ENCODE results near the gene OR10J5. TPM values are rescaled to one million over a fixed set of nuclear protein-coding genes. Genes with fewer than 3 reads are reported as not detected.

OR10J5 gene
- total RNA-seq, 1 experiment from 2014 or later: not detected

DNA sequence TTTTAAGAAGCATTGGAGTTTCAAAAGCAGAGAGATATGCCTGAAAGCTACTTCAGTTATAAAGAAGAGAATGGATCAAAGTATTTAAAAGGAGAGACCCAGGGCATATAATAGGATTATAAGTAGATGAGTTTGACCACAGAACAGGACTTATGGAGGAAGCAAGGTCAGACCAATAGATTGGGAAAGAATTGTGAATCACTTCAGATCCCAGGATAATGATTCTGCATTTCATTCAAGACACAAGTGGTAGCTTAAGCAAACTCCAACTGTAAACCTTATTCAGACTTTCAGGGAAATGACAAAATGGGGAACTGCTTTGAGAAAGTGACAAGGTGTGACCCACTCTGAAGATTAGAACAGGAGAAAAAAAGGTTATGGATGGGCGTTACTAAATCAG, 18.9 kb upstream of the OR10J5 start:
- no peak for TF ChIP-seq POLR2AphosphoS5 (IDR thresholded peaks at IDR 0.05; ENCODE audit: low read depth, low read length)
- TF ChIP-seq, protein P1, sequence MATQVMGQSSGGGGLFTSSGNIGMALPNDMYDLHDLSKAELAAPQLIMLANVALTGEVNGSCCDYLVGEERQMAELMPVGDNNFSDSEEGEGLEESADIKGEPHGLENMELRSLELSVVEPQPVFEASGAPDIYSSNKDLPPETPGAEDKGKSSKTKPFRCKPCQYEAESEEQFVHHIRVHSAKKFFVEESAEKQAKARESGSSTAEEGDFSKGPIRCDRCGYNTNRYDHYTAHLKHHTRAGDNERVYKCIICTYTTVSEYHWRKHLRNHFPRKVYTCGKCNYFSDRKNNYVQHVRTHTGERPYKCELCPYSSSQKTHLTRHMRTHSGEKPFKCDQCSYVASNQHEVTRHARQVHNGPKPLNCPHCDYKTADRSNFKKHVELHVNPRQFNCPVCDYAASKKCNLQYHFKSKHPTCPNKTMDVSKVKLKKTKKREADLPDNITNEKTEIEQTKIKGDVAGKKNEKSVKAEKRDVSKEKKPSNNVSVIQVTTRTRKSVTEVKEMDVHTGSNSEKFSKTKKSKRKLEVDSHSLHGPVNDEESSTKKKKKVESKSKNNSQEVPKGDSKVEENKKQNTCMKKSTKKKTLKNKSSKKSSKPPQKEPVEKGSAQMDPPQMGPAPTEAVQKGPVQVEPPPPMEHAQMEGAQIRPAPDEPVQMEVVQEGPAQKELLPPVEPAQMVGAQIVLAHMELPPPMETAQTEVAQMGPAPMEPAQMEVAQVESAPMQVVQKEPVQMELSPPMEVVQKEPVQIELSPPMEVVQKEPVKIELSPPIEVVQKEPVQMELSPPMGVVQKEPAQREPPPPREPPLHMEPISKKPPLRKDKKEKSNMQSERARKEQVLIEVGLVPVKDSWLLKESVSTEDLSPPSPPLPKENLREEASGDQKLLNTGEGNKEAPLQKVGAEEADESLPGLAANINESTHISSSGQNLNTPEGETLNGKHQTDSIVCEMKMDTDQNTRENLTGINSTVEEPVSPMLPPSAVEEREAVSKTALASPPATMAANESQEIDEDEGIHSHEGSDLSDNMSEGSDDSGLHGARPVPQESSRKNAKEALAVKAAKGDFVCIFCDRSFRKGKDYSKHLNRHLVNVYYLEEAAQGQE (IDR thresholded peaks at IDR 0.05; ENCODE audit: insufficient read depth in 1 of 2, low read depth in 2 of 2, low read length in 1 of 2): no peak
- TF ChIP-seq, protein P2, sequence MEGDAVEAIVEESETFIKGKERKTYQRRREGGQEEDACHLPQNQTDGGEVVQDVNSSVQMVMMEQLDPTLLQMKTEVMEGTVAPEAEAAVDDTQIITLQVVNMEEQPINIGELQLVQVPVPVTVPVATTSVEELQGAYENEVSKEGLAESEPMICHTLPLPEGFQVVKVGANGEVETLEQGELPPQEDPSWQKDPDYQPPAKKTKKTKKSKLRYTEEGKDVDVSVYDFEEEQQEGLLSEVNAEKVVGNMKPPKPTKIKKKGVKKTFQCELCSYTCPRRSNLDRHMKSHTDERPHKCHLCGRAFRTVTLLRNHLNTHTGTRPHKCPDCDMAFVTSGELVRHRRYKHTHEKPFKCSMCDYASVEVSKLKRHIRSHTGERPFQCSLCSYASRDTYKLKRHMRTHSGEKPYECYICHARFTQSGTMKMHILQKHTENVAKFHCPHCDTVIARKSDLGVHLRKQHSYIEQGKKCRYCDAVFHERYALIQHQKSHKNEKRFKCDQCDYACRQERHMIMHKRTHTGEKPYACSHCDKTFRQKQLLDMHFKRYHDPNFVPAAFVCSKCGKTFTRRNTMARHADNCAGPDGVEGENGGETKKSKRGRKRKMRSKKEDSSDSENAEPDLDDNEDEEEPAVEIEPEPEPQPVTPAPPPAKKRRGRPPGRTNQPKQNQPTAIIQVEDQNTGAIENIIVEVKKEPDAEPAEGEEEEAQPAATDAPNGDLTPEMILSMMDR (IDR thresholded peaks at IDR 0.05): no peak
- TF ChIP-seq TCF7L2 (IDR thresholded peaks at IDR 0.05; ENCODE audit: low read depth, low read length): no peak
- no peak for TF ChIP-seq SIN3A (IDR thresholded peaks at IDR 0.05; ENCODE audit: borderline replicate concordance, insufficient read depth, low read depth, low read length)
- H3K27ac ChIP-seq (ENCODE audit: low read length): no peak overlapping the region
- no peaks in the 10 kb centered on the region for H3K36me3 ChIP-seq (ENCODE audit: control insufficient read depth, insufficient read depth, low read length)
- H3K4me1 ChIP-seq (ENCODE audit: control insufficient read depth, insufficient read depth, low read length): no peaks in the 10 kb centered on the region
- in situ Hi-C loops (cut with HindIII; ENCODE audit: low pct_unique_long_range_greater_than_20kb, low sequenced_read_pairs): no loop called here
- H3K27me3 ChIP-seq (ENCODE audit: control insufficient read depth, insufficient read depth, low read length): no peaks in the 10 kb centered on the region
- BruUV-seq (replicated peaks): no TSS peak
- ATAC-seq: no peak
- CTCF ChIA-PET: no interaction called here
- no peaks in the 10 kb centered on the region for H3K9me3 ChIP-seq (ENCODE audit: control insufficient read depth, insufficient read depth, low read depth, low read length)
- no peak for DNase-seq (ENCODE audit: low read depth, low spot score)
- no peak overlapping the region for H3K4me3 ChIP-seq (ENCODE audit: low read depth in 2 of 2, low read length in 2 of 2)
- intact Hi-C loops (cut with micrococcal nuclease; ENCODE audit: unreplicated experiment): no loop called here
- POLR2A ChIA-PET: no interaction called here

DNA sequence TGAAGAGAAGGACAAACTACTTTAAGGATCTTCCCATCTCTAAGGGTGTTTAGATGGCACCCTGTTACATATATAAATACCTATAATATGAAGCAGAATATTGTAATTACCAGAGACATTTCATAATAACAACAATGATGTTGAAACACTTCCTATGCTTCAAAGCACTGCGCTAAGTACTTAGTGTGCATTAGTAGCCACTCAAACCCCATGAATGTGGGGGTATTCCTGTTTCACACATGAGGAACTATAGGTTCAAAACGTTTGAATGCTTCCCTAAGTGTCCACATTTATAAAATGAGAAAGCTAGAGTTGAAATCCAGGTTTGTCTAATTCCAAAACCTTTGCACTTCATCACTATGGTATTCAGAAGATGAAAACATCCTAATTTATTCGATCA, 18.5 kb upstream of the OR10J5 start:
- Histone ChIP-seq H3K4me1 (ENCODE audit: control insufficient read depth, insufficient read depth, low read length) (no peaks in the 10 kb centered on the region), H3K36me3 (ENCODE audit: control insufficient read depth, insufficient read depth, low read length) (no peaks in the 10 kb centered on the region), H3K27ac (ENCODE audit: low read length) (no peak overlapping the region), H3K4me3 (ENCODE audit: low read depth in 2 of 2, low read length in 2 of 2) (no peak overlapping the region), H3K27me3 (ENCODE audit: control insufficient read depth, insufficient read depth, low read length) (no peaks in the 10 kb centered on the region), H3K9me3 (ENCODE audit: control insufficient read depth, insufficient read depth, low read depth, low read length) (no peaks in the 10 kb centered on the region)
- TF ChIP-seq SIN3A (IDR thresholded peaks at IDR 0.05; ENCODE audit: borderline replicate concordance, insufficient read depth, low read depth, low read length) (no peak), POLR2AphosphoS5 (IDR thresholded peaks at IDR 0.05; ENCODE audit: low read depth, low read length) (no peak), TCF7L2 (IDR thresholded peaks at IDR 0.05; ENCODE audit: low read depth, low read length) (no peak)
- TF ChIP-seq, protein P2 (IDR thresholded peaks at IDR 0.05): no peak
- TF ChIP-seq, protein P1 (IDR thresholded peaks at IDR 0.05; ENCODE audit: insufficient read depth in 1 of 2, low read depth in 2 of 2, low read length in 1 of 2): no peak
- intact Hi-C loops (cut with micrococcal nuclease; ENCODE audit: unreplicated experiment) (no loop called here), in situ Hi-C loops (cut with HindIII; ENCODE audit: low pct_unique_long_range_greater_than_20kb, low sequenced_read_pairs) (no loop called here)
- BruUV-seq (replicated peaks): no TSS peak
- POLR2A ChIA-PET: no interaction called here
- DNase-seq (ENCODE audit: low read depth, low spot score): no peak
- ATAC-seq: no peak
- CTCF ChIA-PET: no interaction called here
